Fibroblast of the aortic adventitia (primary cell): Measurements from ENCODE around the gene NBEA. TPM values are rescaled to one million over a fixed set of nuclear protein-coding genes. Genes with fewer than 3 reads are reported as not detected.

Experiments used
- DNase-seq: peaks from one replicate; pipeline ENCODE4 v3.0.0-alpha.2; 2010; ENCODE audit warnings: low read depth
- H3K4me3 ChIP-seq: 2 replicates; pipeline ENCODE4 v1.5.1; 2011; ENCODE audit warnings: low read depth, mild to moderate bottlenecking, control low read depth, low read length, moderate library complexity
- CTCF ChIP-seq: IDR thresholded peaks from 2 replicates; pipeline ENCODE4 v1.5.1; 2011; ENCODE audit warnings: mild to moderate bottlenecking, low read length, control low read depth, inconsistent platforms; ENCODE audit not compliant: insufficient read depth
- total RNA-seq: library from RNA; depleted of rRNA; stranded (reverse); fragments of >200 nt; gene quantifications from 2 replicates; pipeline ENCODE4 v1.2.3, GENCODE V29; 2012; ENCODE audit warnings: low replicate concordance

NBEA gene
- total RNA-seq, 1 donor: 6.9 TPM

GRCh38 chr13:35598790-35599369, 656.8 kb downstream of the NBEA start:
- DNase-seq: peak; percentile 21
- no peak for TF ChIP-seq CTCF
- H3K4me3 ChIP-seq: no peak overlapping the region

GRCh38 chr13:35599384-35599783, 657.3 kb downstream of the NBEA start:
- TF ChIP-seq CTCF: no peak
- H3K4me3 ChIP-seq: no peak overlapping the region
- peak; percentile 5 for DNase-seq

- H3K4me3 ChIP-seq: no peak overlapping the region
- DNase-seq: peak; percentile 5
- no peak for TF ChIP-seq CTCF
Measured at GRCh38 chr13:35600137-35600536, 658.1 kb downstream of the NBEA start.

- H3K4me3 ChIP-seq: no peak overlapping the region
- DNase-seq: no peak
- no peak for TF ChIP-seq CTCF
Measured at GRCh38 chr13:35603593-35604285, 661.7 kb downstream of the NBEA start.

- TF ChIP-seq CTCF: no peak
- DNase-seq: no peak
- no peak overlapping the region for H3K4me3 ChIP-seq
Measured at GRCh38 chr13:35614666-35615065, 672.6 kb downstream of the NBEA start.

- DNase-seq: no peak
- H3K4me3 ChIP-seq: no peak overlapping the region
- no peak for TF ChIP-seq CTCF
Measured at GRCh38 chr13:35617420-35617819, 675.4 kb downstream of the NBEA start.
